ENCODE measurements around the gene VPS37C.

- TF ChIP-seq CTCF (IDR thresholded peaks at IDR 0.05) (no peak), POLR2A (IDR thresholded peaks at IDR 0.05) (no peak)
These were observed 27.1 kb downstream of the VPS37C start for GRCh38 chr11:61133956-61134662.
